ENCODE results near the gene ACSF3.
"Not testable (repeated sequence)": the region's sequence is repeated elsewhere in the genome, so short reads cannot be mapped to it uniquely, and the experiment has no call there.

The ACSF3 gene

DNA sequence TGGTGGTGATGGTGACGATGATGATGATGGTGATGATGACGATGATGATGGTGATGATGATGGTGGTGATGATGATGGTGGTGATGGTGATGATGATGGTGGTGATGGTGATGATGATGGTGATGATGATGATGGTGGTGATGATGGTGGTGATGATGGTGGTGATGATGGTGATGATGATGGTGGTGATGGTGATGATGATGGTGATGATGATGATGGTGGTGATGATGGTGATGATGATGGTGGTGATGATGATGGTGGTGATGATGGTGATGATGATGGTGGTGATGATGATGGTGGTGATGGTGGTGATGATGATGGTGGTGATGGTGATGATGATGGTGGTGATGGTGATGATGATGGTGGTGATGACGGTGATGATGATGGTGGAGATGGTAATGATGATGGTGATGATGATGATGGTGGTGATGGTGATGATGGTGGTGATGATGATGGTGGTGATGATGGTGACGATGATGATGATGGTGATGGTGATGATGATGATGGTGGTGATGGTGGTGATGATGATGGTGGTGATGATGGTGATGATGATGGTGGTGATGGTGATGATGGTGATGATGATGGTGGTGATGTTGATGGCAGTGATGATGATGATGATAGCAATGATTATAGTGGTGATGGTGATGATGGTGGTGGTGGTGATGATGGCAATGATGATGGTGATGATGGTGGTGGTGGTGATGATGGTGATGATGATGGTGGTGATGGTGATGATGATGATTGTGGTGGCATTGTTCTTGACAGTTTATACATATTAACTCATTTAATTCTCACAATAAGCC lies 24.6 kb upstream of the ACSF3 start:
- intact Hi-C loops (cut with DNase I); DNase-seq: not testable (repeated sequence)

DNA sequence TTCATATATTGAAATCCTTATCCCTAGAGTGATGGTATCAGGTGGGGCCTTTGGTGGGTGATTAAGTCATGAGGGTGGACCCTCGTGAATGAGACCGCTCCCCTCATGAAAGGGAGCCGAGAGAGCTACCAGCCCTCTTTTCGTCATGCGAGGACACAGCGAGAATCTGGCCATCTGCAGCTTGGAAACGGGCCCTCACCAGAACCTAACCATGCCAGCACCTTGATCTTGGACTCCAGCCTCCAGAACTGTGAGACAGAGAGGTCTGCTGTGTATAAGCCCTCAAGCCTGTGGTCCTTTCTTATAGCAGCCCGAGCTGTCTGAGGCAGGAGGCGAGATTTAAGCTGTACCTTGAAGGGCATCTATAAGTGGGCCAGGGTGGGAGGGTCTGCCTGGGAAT lies 23.7 kb upstream of the ACSF3 start:
- intact Hi-C loops (cut with DNase I) = no loop called here

DNA sequence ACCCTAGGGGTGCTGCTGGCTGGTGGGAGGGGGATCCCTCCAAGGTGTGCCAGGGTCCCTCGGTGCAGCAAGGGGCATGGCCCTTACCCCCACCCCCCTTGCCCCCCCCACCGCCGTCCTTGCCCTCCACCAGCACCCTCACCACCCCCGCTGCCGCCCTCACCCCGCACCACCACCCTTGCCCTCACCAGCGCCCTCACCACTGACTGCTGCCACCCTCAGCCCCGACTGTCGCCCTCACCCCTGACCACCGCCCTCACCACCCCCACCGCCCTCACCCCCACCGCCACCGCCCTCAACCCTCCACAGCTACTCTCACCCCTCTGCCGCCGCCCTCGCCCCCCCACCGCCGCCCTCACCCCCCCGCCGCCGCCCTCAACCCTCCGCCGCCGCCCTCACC lies 23.1 kb upstream of the ACSF3 start:
- DNase-seq = no peak
- intact Hi-C loops (cut with DNase I) = no loop called here

More for the DNA sequence above, 23.7 kb upstream of the ACSF3 start:
- DNase-seq = no peak

DNA sequence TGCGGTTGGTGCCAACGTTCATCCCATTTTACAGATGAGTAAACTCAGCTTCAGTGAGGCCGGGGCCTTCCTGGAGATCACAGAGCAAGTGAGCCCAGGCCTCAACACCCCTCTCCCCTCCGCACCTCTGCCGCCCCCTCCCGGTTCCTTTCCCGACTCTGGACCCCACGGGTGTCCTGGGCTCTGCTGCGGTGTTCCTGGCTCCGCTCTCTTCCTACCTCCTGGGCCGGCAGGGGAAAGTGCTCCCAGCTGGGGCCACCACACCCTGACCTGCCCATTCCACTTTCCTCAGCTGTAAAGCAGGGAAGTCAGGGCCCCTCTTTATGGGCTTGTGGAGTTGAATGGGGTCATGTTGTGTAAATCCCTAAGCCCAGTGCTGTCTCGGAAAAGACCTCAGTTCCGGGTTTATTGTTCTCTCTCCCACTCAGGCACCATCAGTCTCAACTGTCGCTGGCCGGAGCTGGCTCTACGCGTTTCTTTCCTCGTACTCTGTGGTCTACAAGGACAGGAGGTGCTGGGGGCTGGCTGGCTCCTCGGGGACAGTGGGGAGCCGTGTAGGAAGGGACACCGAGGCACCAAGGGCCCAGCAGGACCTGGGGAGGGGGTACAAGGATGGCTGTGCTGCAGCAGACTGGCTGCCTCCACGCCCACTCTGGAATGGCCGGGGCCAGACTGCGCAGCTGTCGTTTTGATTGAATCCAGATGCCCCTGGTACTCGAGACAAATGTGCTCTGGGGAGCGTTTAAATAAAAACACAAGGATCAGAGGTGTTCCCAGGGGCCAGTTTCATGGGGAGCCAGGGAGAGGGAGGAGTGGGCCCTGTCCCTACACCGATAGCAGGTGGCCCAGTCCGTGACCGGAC lies 21.7 kb upstream of the ACSF3 start:
- intact Hi-C loops (cut with DNase I) = no loop called here
- no peak for DNase-seq

DNA sequence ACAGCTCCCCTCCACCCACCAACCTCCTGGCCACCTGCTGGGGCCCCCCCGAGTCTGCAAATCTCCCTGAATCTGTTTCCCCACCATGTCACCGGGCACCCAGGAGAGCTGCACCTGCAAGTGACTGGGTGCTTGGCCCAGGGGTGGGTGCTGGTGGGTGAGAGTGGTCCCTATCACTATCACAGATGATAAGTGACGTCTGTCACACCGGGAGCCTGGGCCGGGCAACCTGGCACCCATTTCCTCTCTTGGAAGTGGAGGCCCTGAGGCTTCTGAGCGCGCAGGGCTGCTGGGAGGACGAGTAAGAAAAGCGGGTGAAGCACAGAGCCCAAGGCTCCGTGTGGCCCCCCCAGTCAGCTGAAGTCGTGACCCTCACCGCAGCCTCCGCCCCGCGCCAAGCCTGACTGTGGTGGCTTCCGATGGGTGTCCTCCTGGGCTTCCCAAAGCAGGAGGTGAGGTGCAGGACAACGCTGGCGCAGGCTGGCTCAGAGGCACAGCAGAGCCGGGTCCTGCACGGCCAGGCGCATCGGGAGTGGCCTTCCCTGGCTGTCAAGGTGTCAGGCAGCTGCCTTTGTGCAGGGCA lies 21.0 kb upstream of the ACSF3 start:
- DNase-seq = no peak
- intact Hi-C loops (cut with DNase I) = no loop called here

DNA sequence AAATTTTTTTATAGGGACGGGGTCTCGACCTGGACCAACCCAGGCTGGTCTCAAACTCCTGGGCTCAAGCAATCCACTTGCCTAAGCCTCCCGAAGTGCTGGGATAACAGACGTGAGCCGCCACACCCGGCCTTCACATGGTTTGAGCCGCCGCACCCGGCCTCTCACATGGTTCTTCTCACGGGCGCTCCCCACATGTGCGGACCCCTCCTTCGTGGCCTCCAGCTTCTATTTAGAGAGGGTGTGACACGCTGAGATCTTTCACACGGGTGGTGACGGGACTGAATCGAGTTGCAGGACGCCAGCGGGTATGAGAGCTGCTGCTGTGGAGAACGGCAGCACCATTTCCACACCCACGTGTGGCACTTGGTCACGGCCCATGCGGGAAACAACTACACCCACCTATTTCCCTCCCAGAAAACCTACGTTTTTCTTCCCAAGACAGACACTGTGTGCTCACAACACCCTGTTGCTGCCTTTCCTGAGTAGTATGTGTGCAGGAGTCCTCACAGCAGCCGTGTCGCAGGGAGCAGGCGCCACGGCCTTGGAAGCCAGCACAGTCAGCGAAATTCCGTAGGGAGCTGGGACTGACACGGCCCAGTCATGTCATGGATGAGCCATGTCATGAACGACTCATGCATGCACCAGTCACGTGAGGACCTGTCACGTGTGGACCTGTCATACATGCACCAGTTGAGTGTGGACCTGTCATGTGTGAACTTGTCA lies 20.1 kb upstream of the ACSF3 start:
- intact Hi-C loops (cut with DNase I) = no loop called here
- DNase-seq = no peak

DNA sequence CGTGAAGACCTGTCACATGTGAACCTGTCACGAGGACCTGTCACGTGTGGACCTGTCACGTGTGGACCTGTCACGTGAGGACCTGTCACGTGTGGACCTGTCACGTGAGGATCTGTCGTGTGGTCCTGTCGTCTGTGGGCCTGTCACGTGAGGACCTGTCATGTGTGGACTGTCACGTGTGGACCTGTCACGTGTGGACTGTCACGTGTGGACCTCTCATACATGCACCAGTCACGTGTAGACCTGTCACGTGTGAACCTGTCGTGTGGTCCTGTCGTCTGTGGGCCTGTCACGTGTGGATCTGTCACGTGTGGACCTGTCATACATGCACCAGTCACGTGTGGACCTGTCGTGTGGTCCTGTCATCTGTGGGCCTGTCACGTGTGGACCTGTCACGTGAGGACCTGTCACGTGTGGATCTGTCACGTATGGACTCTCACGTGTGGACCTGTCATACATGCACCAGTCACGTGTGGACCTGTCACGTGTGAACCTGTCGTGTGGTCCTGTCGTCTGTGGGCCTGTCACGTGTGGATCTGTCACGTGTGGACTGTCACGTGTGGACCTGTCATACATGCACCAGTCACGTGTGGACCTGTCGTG lies 19.5 kb upstream of the ACSF3 start:
- intact Hi-C loops (cut with DNase I) = not testable (repeated sequence)

DNA sequence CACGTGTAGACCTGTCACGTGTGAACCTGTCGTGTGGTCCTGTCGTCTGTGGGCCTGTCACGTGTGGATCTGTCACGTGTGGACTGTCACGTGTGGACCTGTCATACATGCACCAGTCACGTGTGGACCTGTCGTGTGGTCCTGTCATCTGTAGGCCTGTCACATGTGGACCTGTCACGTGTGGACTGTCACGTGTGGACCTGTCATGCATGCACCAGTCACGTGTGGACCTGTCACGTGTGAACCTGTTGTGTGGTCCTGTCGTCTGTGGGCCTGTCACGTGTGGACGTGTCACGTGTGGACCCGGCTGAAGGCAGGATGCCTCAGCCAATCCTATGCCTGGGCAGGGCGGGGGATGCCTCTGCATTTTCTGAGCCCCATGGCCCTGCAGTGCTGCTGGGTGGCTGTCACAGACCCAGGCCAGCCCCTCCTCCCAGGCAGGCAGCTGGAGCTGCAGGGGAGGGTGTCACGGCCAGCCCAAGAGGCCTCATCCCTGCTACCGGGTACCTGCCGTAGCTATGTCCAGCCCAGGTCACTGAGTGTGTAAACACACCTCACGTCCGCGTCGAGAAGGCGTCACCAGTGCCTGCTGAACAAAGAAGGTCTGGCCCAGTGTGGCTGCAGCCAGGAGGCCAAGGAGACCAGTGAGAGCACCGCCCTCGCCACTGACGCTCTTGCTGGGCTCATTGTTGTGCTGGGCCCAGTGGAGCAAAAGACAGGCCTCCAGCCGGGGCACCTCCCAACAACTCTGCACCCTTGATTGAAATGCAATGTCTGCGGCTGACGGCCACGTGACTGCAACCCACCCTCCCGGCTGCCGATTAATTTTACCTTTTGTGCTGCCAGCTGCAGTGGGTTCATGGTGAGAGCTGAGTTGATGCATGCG lies 18.6 kb upstream of the ACSF3 start:
- DNase-seq = no peak
- intact Hi-C loops (cut with DNase I) = no loop called here

More for the DNA sequence above, 19.5 kb upstream of the ACSF3 start:
- DNase-seq = not testable (repeated sequence)

DNA sequence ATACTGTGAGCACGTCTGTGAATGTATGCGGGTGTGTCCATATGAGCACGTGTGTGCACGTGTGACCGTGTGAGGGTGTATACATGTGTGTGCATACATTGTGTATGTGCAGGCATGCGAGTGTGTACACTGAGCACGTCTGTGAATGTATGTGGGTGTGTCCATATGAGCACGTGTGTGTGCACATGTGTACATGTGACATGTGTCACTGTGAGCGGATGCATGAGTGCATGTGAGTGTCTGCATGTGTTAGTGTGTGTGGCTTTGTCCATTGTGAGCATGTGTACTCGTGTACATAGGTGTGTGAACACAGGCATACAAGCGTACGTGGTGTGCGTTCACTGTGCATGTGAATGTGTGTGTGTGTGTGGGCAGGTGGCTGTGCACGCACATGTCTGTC lies 17.5 kb upstream of the ACSF3 start:
- DNase-seq = no peak
- intact Hi-C loops (cut with DNase I) = no loop called here

DNA sequence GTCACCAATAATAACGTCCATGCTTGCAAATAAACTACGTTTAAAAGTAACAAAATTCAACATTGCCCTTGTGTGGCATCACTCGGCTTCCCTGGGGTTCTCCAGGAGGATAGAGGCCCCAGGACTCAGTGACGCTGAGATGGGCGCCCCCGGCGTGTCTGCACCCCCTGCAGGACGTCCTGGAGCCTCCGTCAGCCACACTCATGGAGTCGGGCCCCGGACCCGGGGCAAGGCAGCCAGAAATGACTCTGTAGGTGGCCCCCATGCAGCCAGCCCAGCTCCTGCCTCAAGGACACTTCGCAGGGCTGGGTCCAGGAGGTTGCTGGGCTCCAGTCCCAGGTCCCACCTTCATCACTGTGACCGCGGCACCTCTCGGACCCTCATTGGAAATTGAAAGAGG lies 16.6 kb upstream of the ACSF3 start:
- intact Hi-C loops (cut with DNase I) = no loop called here
- no peak for DNase-seq

DNA sequence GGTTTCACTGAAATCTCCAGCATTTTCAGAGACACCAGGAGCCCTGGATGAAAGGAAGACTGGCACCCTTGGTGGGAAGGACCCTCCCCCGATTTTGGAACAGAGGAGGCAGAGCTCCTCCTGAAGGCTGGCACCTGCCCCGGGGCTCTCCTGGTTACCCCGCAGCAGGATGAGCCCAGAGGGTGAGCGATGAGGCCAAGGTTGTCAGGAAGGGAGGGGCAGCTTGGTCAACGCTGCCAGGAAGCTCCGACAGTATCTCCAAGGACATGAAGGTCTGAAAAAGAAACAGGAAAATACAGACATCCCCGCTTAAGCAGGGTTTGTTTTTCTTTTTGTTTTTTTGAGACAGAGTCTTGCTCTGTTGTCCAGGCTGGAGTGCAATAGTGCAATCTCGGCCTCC lies 15.5 kb upstream of the ACSF3 start:
- no peak for DNase-seq
- intact Hi-C loops (cut with DNase I) = no loop called here

DNA sequence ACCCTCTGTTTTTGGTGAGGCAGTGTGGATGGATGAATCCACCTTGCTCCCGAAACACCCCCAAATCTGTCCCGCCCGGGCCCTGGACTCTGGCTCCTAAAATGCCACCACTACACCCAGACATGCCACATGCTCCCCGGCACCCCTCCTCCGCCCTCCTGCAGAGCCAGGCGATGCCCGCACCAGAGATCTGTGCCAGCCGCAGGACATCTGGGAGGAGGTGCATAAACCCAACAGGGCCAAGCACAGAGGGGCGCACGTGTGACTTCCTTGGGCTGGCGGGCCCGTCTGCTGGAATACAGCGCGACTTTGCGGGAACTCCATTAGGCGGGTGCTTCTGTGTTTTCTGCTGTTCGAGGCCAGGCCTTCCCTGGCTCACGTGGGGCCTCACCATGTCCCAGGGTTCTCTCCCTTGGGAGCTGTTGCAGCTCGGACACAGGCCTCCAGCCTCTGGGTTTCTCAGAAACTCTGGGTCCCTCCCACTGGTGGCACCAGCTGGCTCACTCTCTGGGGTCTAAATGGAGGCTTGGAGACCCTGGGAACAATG lies 14.1 kb upstream of the ACSF3 start:
- intact Hi-C loops (cut with DNase I) = no loop called here
- no peak for DNase-seq

DNA sequence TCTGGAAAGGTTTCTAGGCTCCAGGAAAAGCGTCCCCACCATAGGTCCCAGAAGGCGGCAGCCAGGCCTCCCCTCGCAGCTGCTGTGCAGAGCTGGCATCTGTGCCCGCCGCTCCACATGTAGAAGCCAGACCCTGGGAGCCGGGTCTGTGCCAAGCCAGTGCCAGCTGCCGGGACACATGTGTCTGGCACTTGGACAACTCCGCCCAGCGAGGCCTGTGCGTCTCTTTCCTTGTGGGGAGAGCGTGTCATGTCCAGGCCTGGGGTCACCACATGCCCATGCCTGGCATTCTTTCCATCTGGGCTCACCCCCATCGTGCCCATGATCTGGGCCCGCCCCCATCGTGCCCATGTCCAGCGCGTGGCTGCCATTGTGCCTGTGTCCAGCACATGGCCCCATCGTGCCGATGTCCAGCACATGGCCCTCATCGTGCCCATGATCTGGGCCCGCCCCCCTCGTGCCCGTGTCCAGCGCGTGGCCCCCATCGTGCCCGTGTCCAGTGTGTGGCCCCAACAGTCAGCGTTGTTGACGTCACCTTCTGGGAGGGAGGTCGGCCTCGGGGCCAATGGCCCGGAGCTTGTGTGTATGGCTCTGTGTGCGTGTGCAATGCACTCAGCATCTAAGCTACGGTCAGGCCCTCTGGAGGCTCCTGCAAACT lies 13.3 kb upstream of the ACSF3 start:
- intact Hi-C loops (cut with DNase I) = no loop called here
- DNase-seq = peak in 1 of 42 donors; percentile 15

DNA sequence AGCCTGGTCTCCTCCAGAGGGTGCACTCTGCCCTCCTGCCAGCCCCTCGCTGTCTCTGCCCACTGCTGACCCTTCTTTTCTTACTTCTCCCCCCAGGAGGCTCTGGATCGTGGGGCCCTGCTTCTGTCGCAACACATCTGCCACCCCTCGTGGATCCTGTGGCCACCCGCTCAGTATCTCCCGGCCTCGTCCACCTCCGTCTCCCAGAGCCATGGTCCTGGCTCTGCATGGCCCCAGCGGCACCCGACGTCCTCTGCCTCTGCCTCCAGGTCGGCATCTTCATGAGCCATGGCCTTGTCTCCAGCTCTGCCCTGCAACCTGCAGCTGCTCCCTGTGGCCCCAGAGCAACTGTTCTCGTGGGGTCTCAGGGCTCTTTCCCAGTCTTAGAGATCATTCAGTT lies 12.1 kb upstream of the ACSF3 start:
- no peak for DNase-seq
- intact Hi-C loops (cut with DNase I) = no loop called here

DNA sequence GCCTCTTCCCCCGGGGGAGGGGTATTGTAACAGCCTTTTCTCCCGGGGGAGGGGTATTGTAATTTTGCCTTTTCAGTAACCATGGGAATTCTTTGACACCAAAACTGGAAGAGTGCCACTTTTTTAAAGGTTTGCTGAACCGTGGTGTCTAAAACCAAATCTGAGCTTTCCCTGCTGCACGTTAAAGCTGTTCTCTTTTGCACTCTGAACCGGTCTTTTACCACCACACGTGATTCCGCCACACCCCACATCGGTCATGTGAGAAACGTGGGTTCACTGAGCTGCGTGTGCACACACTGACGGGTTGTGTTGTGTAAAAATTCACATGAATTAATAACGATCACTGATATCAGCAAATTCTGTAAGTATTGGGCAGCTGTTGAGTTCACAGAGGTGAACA lies 9.2 kb upstream of the ACSF3 start:
- intact Hi-C loops (cut with DNase I) = no loop called here
- peak; percentile 16 to 81 (median 58) for DNase-seq

DNA sequence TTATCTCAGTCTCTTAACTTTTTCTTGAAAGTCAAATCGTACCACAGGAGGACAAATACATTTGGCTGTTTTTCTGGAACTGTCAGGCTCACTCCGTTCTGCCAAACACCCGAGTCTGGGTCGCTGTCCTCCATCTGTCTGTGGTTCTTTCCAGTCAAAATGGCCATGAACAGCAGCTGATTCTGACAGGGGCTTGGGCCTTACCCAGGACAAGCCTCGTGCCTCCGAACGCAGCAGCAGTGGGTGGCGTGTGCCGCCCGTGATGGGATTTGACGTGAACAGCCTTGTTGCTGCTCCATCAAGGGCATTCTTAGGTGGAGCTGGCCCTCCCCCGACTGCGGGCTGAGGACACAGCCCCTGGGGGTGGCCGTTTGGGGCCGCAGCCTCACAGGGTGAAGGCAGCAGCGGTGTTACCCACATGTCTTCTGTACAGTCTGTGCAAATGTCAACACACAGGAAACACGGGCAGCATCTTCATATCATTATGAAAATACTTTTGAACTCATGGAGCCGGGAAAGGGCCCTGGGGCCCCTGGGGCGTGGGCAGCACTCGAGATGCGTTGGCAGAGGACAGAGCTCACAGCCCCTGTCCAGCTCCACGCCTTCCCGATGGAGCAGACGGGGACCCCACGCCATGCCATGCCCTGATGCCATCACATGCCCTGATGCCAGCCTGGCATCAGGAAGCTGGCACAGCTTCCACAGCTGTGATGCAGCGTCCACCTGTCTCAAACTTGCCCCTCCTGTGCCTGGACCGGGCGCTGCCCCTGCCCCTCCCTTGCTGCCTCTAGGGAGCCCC lies 8.6 kb upstream of the ACSF3 start:
- intact Hi-C loops (cut with DNase I) = no loop called here
- DNase-seq = peak in 2 of 42 donors; percentile 8 to 20

Measured in head of caudate nucleus (tissue), 42 donors.